GM21360 (cell line): Measurements from ENCODE around the gene CFP.

ENCODE experiments used
- ATAC-seq: cut with Tn5 transposase; IDR thresholded peaks from one replicate; pipeline ENCODE4 v1.9.1; 2021; ENCODE audit warnings: mild to moderate bottlenecking, moderate library complexity; ENCODE audit not compliant: unreplicated experiment

The CFP gene

GRCh38 chrX:47576021-47576898, 53.5 kb downstream of the CFP start:
- no peak for ATAC-seq

- ATAC-seq, result no peak
These were observed 55.0 kb downstream of the CFP start for GRCh38 chrX:47574547-47575301.

GRCh38 chrX:47574076-47574546, 55.6 kb downstream of the CFP start:
- ATAC-seq, result no peak

GRCh38 chrX:47573341-47574075, 56.2 kb downstream of the CFP start:
- no peak for ATAC-seq
